Vagina (tissue), 2 donors: Measurements from ENCODE around the gene HNRNPLL. TPM values are rescaled to one million over a fixed set of nuclear protein-coding genes. Genes with fewer than 3 reads are reported as not detected.

Experiments used
- DNase-seq, 2 donors: peaks; one replicate each; pipeline ENCODE4 v3.0.0-alpha.2; 2017; ENCODE audit errors: extremely low spot score in 2 of 2
- H3K27ac ChIP-seq: fragments of 200-600 bp; sonication (generic); one replicate; pipeline ENCODE4 v1.5.1; 2019
- H3K27me3 ChIP-seq: fragments of 200-600 bp; sonication (generic); one replicate; pipeline ENCODE4 v1.5.1; 2019
- H3K36me3 ChIP-seq, 2 donors: fragments of 200-600 bp; sonication (generic); one replicate each; pipeline ENCODE4 v1.5.1; 2017 to 2019
- H3K4me1 ChIP-seq: fragments of 200-600 bp; sonication (generic); one replicate; pipeline ENCODE4 v1.5.1; 2019
- H3K4me3 ChIP-seq, 2 donors: fragments of 200-600 bp; sonication (generic); 1 replicate in 1 of 2; 2 replicates in 1 of 2; pipeline ENCODE4 v1.5.1; 2016 to 2019
- H3K9me3 ChIP-seq: fragments of 200-600 bp; sonication (generic); one replicate; pipeline ENCODE4 v1.5.1; 2019
- CTCF ChIP-seq, 3 experiments: fragments of 450-650 bp in 2 of 3; fragments of 200-600 bp in 1 of 3; sonication (generic) in 1 of 3; IDR thresholded peaks; one replicate each; pipeline ENCODE4 v1.5.1; 2017 to 2019; ENCODE audit warnings: antibody characterized with exemption in 3 of 3, mild to moderate bottlenecking in 2 of 3, moderate library complexity in 2 of 3
- POLR2A ChIP-seq, 2 donors: fragments of 450-650 bp; IDR thresholded peaks; one replicate each; pipeline ENCODE4 v1.6.1; 2017; ENCODE audit warnings: antibody characterized with exemption in 2 of 2, mild to moderate bottlenecking in 2 of 2, moderate library complexity in 2 of 2
- POLR2AphosphoS5 ChIP-seq, 2 donors: sonication (generic); formaldehyde crosslinking; IDR thresholded peaks; one replicate each; pipeline ENCODE4 v1.9.0; 2017; ENCODE audit warnings: antibody characterized with exemption in 2 of 2, mild to moderate bottlenecking in 2 of 2, low read depth in 1 of 2; ENCODE audit not compliant: insufficient read depth in 1 of 2
- intact Hi-C: fragments of 100-400 bp; cut with DNase I; formaldehyde crosslinking; loops from one replicate; pipeline ENCODE4 v1.15.1; 2023
- total RNA-seq: library from RNA; depleted of rRNA; stranded (reverse); fragments of >200 nt; gene quantifications from one replicate; pipeline ENCODE4 v1.2.3, GENCODE V29; 2016

Gene HNRNPLL
- total RNA-seq, 1 donor from 2014 or later: 33.9 TPM

DNA sequence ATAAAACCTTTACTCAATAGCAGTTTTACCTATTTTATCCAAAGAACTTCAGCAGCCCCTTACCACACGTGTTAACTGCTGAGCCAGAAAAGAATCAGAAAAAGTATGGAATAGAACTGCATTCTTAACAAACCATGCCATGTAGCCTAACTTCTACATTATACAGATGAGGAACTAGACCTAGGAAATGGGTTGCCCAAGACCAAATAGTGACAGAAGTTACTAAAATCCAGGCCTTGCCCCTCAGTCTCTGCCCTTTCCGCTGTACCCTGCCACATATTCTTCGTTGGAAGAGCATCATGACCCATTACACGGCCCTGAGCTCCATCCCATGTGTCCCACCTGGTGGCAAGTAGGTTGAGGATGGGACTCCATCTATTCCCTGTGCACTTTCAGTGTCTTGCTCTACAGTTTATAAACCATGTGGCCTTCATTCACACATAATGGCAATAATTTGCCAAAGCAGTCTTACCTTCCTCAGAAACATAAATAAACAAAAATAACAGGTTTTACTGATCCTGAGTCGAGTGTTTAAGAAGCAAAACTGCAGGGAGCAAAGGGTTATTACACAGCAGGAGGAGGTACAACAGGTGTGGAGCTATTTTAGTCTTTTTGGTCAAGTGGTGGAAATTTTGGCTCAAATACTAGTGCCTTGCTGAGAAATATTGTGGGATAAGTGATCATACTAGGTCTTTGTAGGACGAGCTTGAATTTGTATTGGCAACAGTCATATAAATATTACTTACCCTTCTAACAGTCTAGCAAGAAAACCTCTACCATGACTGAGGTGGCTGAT is 46.5 kb downstream of the HNRNPLL start:
- Histone ChIP-seq H3K27ac (no peak overlapping the region), H3K36me3 (no peaks in the 10 kb centered on the region), H3K4me3 (no peak overlapping the region), H3K9me3 (no peaks in the 10 kb centered on the region), H3K4me1 (no peaks in the 10 kb centered on the region), H3K27me3 (no peaks in the 10 kb centered on the region)
- intact Hi-C loops: no loop called here
- DNase-seq: no peak
- TF ChIP-seq POLR2AphosphoS5 (IDR thresholded peaks at IDR 0.05; ENCODE audit: insufficient read depth in 1 of 2, low read depth in 1 of 2): no peak
- TF ChIP-seq POLR2A (IDR thresholded peaks at IDR 0.05): no peak
- TF ChIP-seq CTCF (IDR thresholded peaks at IDR 0.05): no peak

- H3K9me3 ChIP-seq: no peaks in the 10 kb centered on the region
- no peaks in the 10 kb centered on the region for H3K27me3 ChIP-seq
- no peak overlapping the region for H3K27ac ChIP-seq
- no peaks in the 10 kb centered on the region for H3K4me1 ChIP-seq
- no peak overlapping the region for H3K4me3 ChIP-seq
- intact Hi-C loops: no loop called here
- H3K36me3 ChIP-seq: no peaks in the 10 kb centered on the region
- TF ChIP-seq POLR2A (IDR thresholded peaks at IDR 0.05) (no peak), POLR2AphosphoS5 (IDR thresholded peaks at IDR 0.05; ENCODE audit: insufficient read depth in 1 of 2, low read depth in 1 of 2) (no peak), CTCF (IDR thresholded peaks at IDR 0.05) (no peak)
- DNase-seq: no peak
Measured at GRCh38 chr2:38554973-38555595, 47.6 kb downstream of the HNRNPLL start.

- Histone ChIP-seq H3K27ac (no peak overlapping the region), H3K4me3 (no peak overlapping the region), H3K9me3 (no peaks in the 10 kb centered on the region), H3K4me1 (no peaks in the 10 kb centered on the region), H3K27me3 (no peaks in the 10 kb centered on the region), H3K36me3 (no peaks in the 10 kb centered on the region)
- TF ChIP-seq POLR2A (IDR thresholded peaks at IDR 0.05) (no peak), CTCF (IDR thresholded peaks at IDR 0.05) (no peak), POLR2AphosphoS5 (IDR thresholded peaks at IDR 0.05; ENCODE audit: insufficient read depth in 1 of 2, low read depth in 1 of 2) (no peak)
- intact Hi-C loops: no loop called here
- no peak for DNase-seq
Measured at GRCh38 chr2:38553554-38553953, 49.2 kb downstream of the HNRNPLL start.

GRCh38 chr2:38552259-38552658 is 50.5 kb downstream of the HNRNPLL start:
- intact Hi-C loops: no loop called here
- H3K36me3 ChIP-seq: no peaks in the 10 kb centered on the region
- DNase-seq: no peak
- no peaks in the 10 kb centered on the region for H3K27me3 ChIP-seq
- H3K4me3 ChIP-seq: no peak overlapping the region
- TF ChIP-seq CTCF (IDR thresholded peaks at IDR 0.05) (no peak), POLR2AphosphoS5 (IDR thresholded peaks at IDR 0.05; ENCODE audit: insufficient read depth in 1 of 2, low read depth in 1 of 2) (no peak), POLR2A (IDR thresholded peaks at IDR 0.05) (no peak)
- H3K4me1 ChIP-seq: no peaks in the 10 kb centered on the region
- H3K27ac ChIP-seq: no peak overlapping the region
- H3K9me3 ChIP-seq: no peaks in the 10 kb centered on the region

DNA sequence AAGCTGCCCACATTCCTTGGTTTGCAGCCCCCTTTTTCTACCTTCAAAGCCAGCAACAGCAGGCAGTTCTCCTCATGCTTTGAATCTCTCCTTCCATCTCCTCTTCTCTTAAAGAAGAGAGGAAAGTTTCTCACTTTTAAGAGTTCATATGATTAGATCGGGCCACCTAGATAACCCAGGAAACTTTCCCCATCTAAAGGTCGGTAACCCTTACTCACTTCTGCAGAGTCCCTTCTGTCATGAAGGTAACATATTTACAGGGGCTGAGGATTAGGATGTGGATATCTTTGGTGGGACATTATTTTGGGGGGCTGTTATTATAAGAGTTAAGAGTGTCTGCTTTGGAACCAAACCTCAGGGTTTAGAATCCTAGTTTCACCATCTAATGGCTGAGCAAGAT is 51.0 kb downstream of the HNRNPLL start:
- no peaks in the 10 kb centered on the region for H3K9me3 ChIP-seq
- intact Hi-C loops: no loop called here
- no peak overlapping the region for H3K27ac ChIP-seq
- no peak for DNase-seq
- H3K27me3 ChIP-seq: no peaks in the 10 kb centered on the region
- no peak for TF ChIP-seq POLR2AphosphoS5 (IDR thresholded peaks at IDR 0.05; ENCODE audit: insufficient read depth in 1 of 2, low read depth in 1 of 2)
- no peak for TF ChIP-seq CTCF (IDR thresholded peaks at IDR 0.05)
- no peak for TF ChIP-seq POLR2A (IDR thresholded peaks at IDR 0.05)
- no peaks in the 10 kb centered on the region for H3K36me3 ChIP-seq
- H3K4me1 ChIP-seq: no peaks in the 10 kb centered on the region
- no peak overlapping the region for H3K4me3 ChIP-seq
